Keratinocyte (primary cell): Measurements from ENCODE around the gene CHRD. TPM values are rescaled to one million over a fixed set of nuclear protein-coding genes. Genes with fewer than 3 reads are reported as not detected.

Source experiments
- DNase-seq: peaks from one replicate; pipeline ENCODE4 v3.0.0-alpha.2; 2011; ENCODE audit warnings: low read depth, missing footprints, low spot score
- FAIRE-seq: peaks from 2 replicates; lab custom pipeline; 2011; peaks lifted over from hg19 to GRCh38; lab: Jason Lieb, UNC
- H2AFZ ChIP-seq: 2 replicates; pipeline ENCODE4 v1.6.0; 2012; ENCODE audit warnings: low read length, control low read depth, inconsistent platforms; ENCODE audit not compliant: control insufficient read depth
- H3K27ac ChIP-seq: 2 replicates; pipeline ENCODE4 v1.5.1; 2011; ENCODE audit warnings: low read length; ENCODE audit not compliant: control insufficient read depth, insufficient read depth
- H3K27me3 ChIP-seq: 3 replicates; pipeline ENCODE4 v1.6.0; 2011; ENCODE audit warnings: low read length; ENCODE audit not compliant: control insufficient read depth, insufficient read depth; ENCODE audit errors: extremely low read depth
- H3K36me3 ChIP-seq, 2 experiments: 2 replicates in 1 of 2; 3 replicates in 1 of 2; pipeline ENCODE4 v1.5.1; 2011; ENCODE audit warnings: low read length in 2 of 2, mild to moderate bottlenecking in 1 of 2; ENCODE audit not compliant: control insufficient read depth in 2 of 2, insufficient read depth in 2 of 2; ENCODE audit errors: extremely low read depth in 1 of 2
- H3K4me1 ChIP-seq: 3 replicates; pipeline ENCODE4 v1.5.1; 2011; ENCODE audit warnings: low read length; ENCODE audit not compliant: control insufficient read depth, insufficient read depth; ENCODE audit errors: extremely low read depth
- H3K4me2 ChIP-seq: 3 replicates; pipeline ENCODE4 v1.6.0; 2011; ENCODE audit warnings: low read depth, low read length; ENCODE audit not compliant: control insufficient read depth, insufficient read depth; ENCODE audit errors: extremely low read depth
- H3K4me3 ChIP-seq, 3 experiments: fragments of 200-600 bp in 1 of 3; sonication (generic) in 1 of 3; 2 replicates in 2 of 3; 3 replicates in 1 of 3; pipeline ENCODE4 v1.5.1; 2011 to 2016; ENCODE audit warnings: low read length in 3 of 3, mild to moderate bottlenecking in 3 of 3, control low read depth in 2 of 3, inconsistent platforms in 1 of 3, low read depth in 1 of 3, mixed read lengths in 1 of 3, mixed run types in 1 of 3, moderate library complexity in 1 of 3; ENCODE audit not compliant: control insufficient read depth in 2 of 3, insufficient read depth in 2 of 3; ENCODE audit errors: extremely low read depth in 1 of 3
- H3K79me2 ChIP-seq: 2 replicates; pipeline ENCODE4 v1.6.0; 2012; ENCODE audit warnings: low read length; ENCODE audit not compliant: control insufficient read depth, insufficient read depth
- H3K9ac ChIP-seq: 3 replicates; pipeline ENCODE4 v1.6.0; 2011; ENCODE audit warnings: low read length; ENCODE audit not compliant: control insufficient read depth, insufficient read depth; ENCODE audit errors: extremely low read depth
- H3K9me1 ChIP-seq: 3 replicates; pipeline ENCODE4 v1.6.0; 2011; ENCODE audit warnings: low read length; ENCODE audit not compliant: control insufficient read depth, insufficient read depth; ENCODE audit errors: extremely low read depth
- H3K9me3 ChIP-seq: 2 replicates; pipeline ENCODE4 v1.5.1; 2012; ENCODE audit warnings: low read depth, low read length; ENCODE audit not compliant: control insufficient read depth
- H4K20me1 ChIP-seq: 3 replicates; pipeline ENCODE4 v1.6.0; 2011; ENCODE audit warnings: low read length; ENCODE audit not compliant: control insufficient read depth, insufficient read depth; ENCODE audit errors: extremely low read depth
- CTCF ChIP-seq, 3 experiments: IDR thresholded peaks in 1 of 3; conservative IDR thresholded peaks in 1 of 3; optimal IDR thresholded peaks in 1 of 3; 2 replicates in 2 of 3; 3 replicates in 1 of 3; pipeline versions ENCODE3 to v1.5.1; 2011; ENCODE audit warnings: low read length in 3 of 3, mild to moderate bottlenecking in 3 of 3, moderate library complexity in 2 of 3, control low read depth in 1 of 3, inconsistent platforms in 1 of 3; ENCODE audit not compliant: insufficient read depth in 2 of 3; ENCODE audit errors: extremely low read depth in 1 of 3
- EZH2 ChIP-seq: IDR thresholded peaks from one replicate; pipeline ENCODE4 v1.6.1; 2012; ENCODE audit warnings: inconsistent platforms, mild to moderate bottlenecking, low read length, moderate library complexity
- dilution Hi-C: fragments of 300-500 bp; cut with MboI; formaldehyde crosslinking; loops from one replicate; pipeline ENCODE4 v1.7.0; 2020; ENCODE audit warnings: low sequenced_read_pairs; ENCODE audit not compliant: extremely low pct_ligation_motif_present
- polyA plus RNA-seq, 5 experiments: library from polyadenylated mRNA; depleted of rRNA in 3 of 5; stranded (reverse) in 3 of 5; stranded (forward) in 1 of 5; unstranded in 1 of 5; fragments of >200 nt; gene quantifications; 1 replicate in 1 of 5; 2 replicates in 3 of 5; 3 replicates in 1 of 5; pipeline versions ENCODE4 v1.2.1 to v1.2.3, GENCODE V29; 2011 to 2012; ENCODE audit warnings: missing spikeins in 2 of 5, low read depth in 1 of 5, low replicate concordance in 1 of 5

The CHRD gene
- polyA plus RNA-seq, 1 donor (not counting 4 experiments of a cell fraction or from before 2014, with no cell fraction given): not detected

GRCh38 chr3:184377882-184378445 lies 1.9 kb upstream of the CHRD start, which contains the start of gene THPO:
Gene THPO, minus strand, starts transcription at chr3:184378207. Its CDS starts 1,948 bp downstream, at chr3:184376259.
- no peaks in the 10 kb centered on the region for H3K9me1 ChIP-seq
- no peaks in the 10 kb centered on the region for H4K20me1 ChIP-seq
- dilution Hi-C loops: no loop called here
- H3K79me2 ChIP-seq: no peaks in the 10 kb centered on the region
- TF ChIP-seq EZH2 (no peak), CTCF (optimal IDR thresholded peaks at IDR 0.05 in 1 of 3, IDR thresholded peaks at IDR 0.05 in 1 of 3, conservative IDR thresholded peaks at IDR 0.05 in 1 of 3; ENCODE audit: extremely low read depth in 1 of 3, insufficient read depth in 2 of 3, low read length in 3 of 3) (no peak)
- H3K4me1 ChIP-seq: no peaks in the 10 kb centered on the region
- H3K4me3 ChIP-seq: no peak within 1 kb of the TSS
- DNase-seq: no peak
- no peak within 1 kb of the TSS for H3K9ac ChIP-seq
- H3K27ac ChIP-seq: no peak within 1 kb of the TSS
- FAIRE-seq: no peak
- peaks cover 78% of the 10 kb centered on the region for H3K27me3 ChIP-seq
- no peak within 1 kb of the TSS for H2AFZ ChIP-seq
- H3K4me2 ChIP-seq: no peak within 1 kb of the TSS
- H3K36me3 ChIP-seq: no peaks in the 10 kb centered on the region
- no peaks in the 10 kb centered on the region for H3K9me3 ChIP-seq

GRCh38 chr3:184378651-184379357 lies 1.1 kb upstream of the CHRD start:
- dilution Hi-C loops: no loop called here
- no peak for DNase-seq
- Histone ChIP-seq H3K79me2 (no peaks in the 10 kb centered on the region), H3K27ac (no peak overlapping the region), H2AFZ (no peak overlapping the region), H3K9me3 (no peaks in the 10 kb centered on the region), H3K4me2 (no peak overlapping the region), H3K9me1 (no peaks in the 10 kb centered on the region), H3K27me3 (peaks cover 81% of the 10 kb centered on the region), H3K9ac (no peak overlapping the region), H3K4me1 (no peaks in the 10 kb centered on the region), H3K36me3 (no peaks in the 10 kb centered on the region), H4K20me1 (no peaks in the 10 kb centered on the region), H3K4me3 (no peak overlapping the region)
- TF ChIP-seq EZH2 (peak; percentile 95), CTCF (optimal IDR thresholded peaks at IDR 0.05 in 1 of 3, IDR thresholded peaks at IDR 0.05 in 1 of 3, conservative IDR thresholded peaks at IDR 0.05 in 1 of 3; ENCODE audit: extremely low read depth in 1 of 3, insufficient read depth in 2 of 3, low read length in 3 of 3) (no peak)
- no peak for FAIRE-seq
